Stomach (tissue), 9 donors: Measurements from ENCODE around the gene CA14. TPM values are rescaled to one million over a fixed set of nuclear protein-coding genes. Genes with fewer than 3 reads are reported as not detected.

ENCODE experiments used
- DNase-seq, 2 donors: peaks; one replicate each; pipeline versions ENCODE4 v3.0.0 to v3.0.0-alpha.2; 2013 to 2019
- H3K27ac ChIP-seq, 5 donors: fragments of 200-600 bp in 4 of 5; sonication (generic) in 4 of 5; one replicate each; pipeline ENCODE4 v1.5.1; 2013 to 2019; ENCODE audit warnings: mild to moderate bottlenecking in 1 of 5, moderate library complexity in 1 of 5
- H3K27me3 ChIP-seq, 3 donors: fragments of 200-600 bp; sonication (generic); one replicate each; pipeline ENCODE4 v1.5.1; 2017 to 2019; ENCODE audit warnings: mixed run types in 1 of 3
- H3K36me3 ChIP-seq, 4 donors: fragments of 200-600 bp; sonication (generic); 1 replicate in 3 of 4; 2 replicates in 1 of 4; pipeline ENCODE4 v1.5.1; 2016 to 2019
- H3K4me1 ChIP-seq, 4 donors: fragments of 200-600 bp; sonication (generic); one replicate each; pipeline ENCODE4 v1.5.1; 2016 to 2019
- H3K4me3 ChIP-seq, 4 donors: fragments of 200-600 bp; sonication (generic) in 3 of 4; one replicate each; pipeline ENCODE4 v1.5.1; 2016 to 2019; ENCODE audit warnings: mild to moderate bottlenecking in 1 of 4
- H3K9me3 ChIP-seq, 4 donors: fragments of 200-600 bp; sonication (generic); one replicate each; pipeline ENCODE4 v1.5.1; 2016 to 2019
- CTCF ChIP-seq, 7 experiments: fragments of 450-650 bp in 4 of 7; fragments of 200-600 bp in 3 of 7; sonication (generic) in 3 of 7; IDR thresholded peaks; one replicate each; pipeline ENCODE4 v1.5.1; 2016 to 2019; ENCODE audit warnings: antibody characterized with exemption in 7 of 7, control low read depth in 2 of 7, mild to moderate bottlenecking in 1 of 7
- EP300 ChIP-seq: sonication (generic); formaldehyde crosslinking; IDR thresholded peaks from one replicate; pipeline ENCODE4 v1.6.1; 2017; ENCODE audit warnings: antibody characterized with exemption
- POLR2A ChIP-seq, 4 donors: fragments of 450-650 bp; IDR thresholded peaks; one replicate each; pipeline ENCODE4 v1.6.1; 2016; ENCODE audit warnings: antibody characterized with exemption in 4 of 4, control low read depth in 2 of 4, mild to moderate bottlenecking in 1 of 4, moderate library complexity in 1 of 4
- POLR2AphosphoS5 ChIP-seq, 3 donors: sonication (generic); formaldehyde crosslinking; IDR thresholded peaks; one replicate each; pipeline ENCODE4 v1.6.1; 2016; ENCODE audit warnings: antibody characterized with exemption in 3 of 3
- WGBS, 5 donors: extraction: QIAGEN DNeasy Blood & Tissue Kit in 3 of 5; methylation state at CpG; one replicate each; pipeline versions ENCODE4 v1.1.5 to v1.1.7; 2013 to 2018; 5-methylcytosine and 5-hydroxymethylcytosine counted together
- intact Hi-C: fragments of 100-400 bp; cut with DNase I; formaldehyde crosslinking; loops from one replicate; pipeline ENCODE4 v1.15.1; 2023; ENCODE audit warnings: low total_unique reads
- polyA plus RNA-seq, 3 donors: library from polyadenylated mRNA; stranded (reverse); fragments of 200-250 nt; gene quantifications; one replicate each; pipeline ENCODE4 v1.2.3, GENCODE V29; 2013
- total RNA-seq, 5 donors: library from RNA; depleted of rRNA; stranded (reverse); fragments of >200 nt; gene quantifications; one replicate each; pipeline versions ENCODE4 v1.1.0 to v1.2.3, GENCODE V29; 2014 to 2016
- donor health status: healthy with polysubstance abuse.
- donor health status: Bipolar disorder and iron deficiency.
- donor health status: healthy.

Gene CA14
- total and polyA plus RNA-seq, 8 donors: 0.68 to 1.4 (median 1.1) TPM; not detected in 4

- peak overlapping the region; percentile 80 to 98 (median 95) for H3K27ac ChIP-seq
- H3K4me3 ChIP-seq: peak overlapping the region; percentile 76 to 95 (median 83)
- TF ChIP-seq POLR2AphosphoS5 (IDR thresholded peaks at IDR 0.05) (no peak), CTCF (IDR thresholded peaks at IDR 0.05) (no peak), POLR2A (IDR thresholded peaks at IDR 0.05) (no peak)
- 17 to 39% (median 26%) methylated on average over 6 of the region's 6 CpGs for WGBS, 5 donors
- H3K27me3 ChIP-seq: no peaks in the 10 kb centered on the region
- DNase-seq: no peak
- intact Hi-C loops: no loop called here
- H3K4me1 ChIP-seq: peaks cover 12 to 46% (median 25%) of the 10 kb centered on the region in 4 donors
- H3K36me3 ChIP-seq: peaks cover 22 to 37% (median 35%) of the 10 kb centered on the region in 4 donors
- H3K9me3 ChIP-seq: no peaks in the 10 kb centered on the region
These were observed 10.3 kb downstream of the CA14 start for GRCh38 chr1:150267896-150268295.

- H3K9me3 ChIP-seq: no peaks in the 10 kb centered on the region
- H3K4me3 ChIP-seq: peak overlapping the region; percentile 76 to 95 (median 83)
- peaks cover 12 to 45% (median 27%) of the 10 kb centered on the region in 4 donors for H3K4me1 ChIP-seq
- DNase-seq: peak; percentile 40 to 81
- H3K36me3 ChIP-seq: peaks cover 22 to 37% (median 35%) of the 10 kb centered on the region in 4 donors
- intact Hi-C loops: no loop called here
- H3K27ac ChIP-seq: peak overlapping the region; percentile 80 to 98 (median 95)
- WGBS, 5 donors: 0 to 1% (median 0%) methylated on average over 21 of the region's 21 CpGs
- no peaks in the 10 kb centered on the region for H3K27me3 ChIP-seq
- TF ChIP-seq POLR2AphosphoS5 (IDR thresholded peaks at IDR 0.05) (peak in 1 of 3 donors; percentile 20), EP300 (no peak)
These were observed 10.7 kb downstream of the CA14 start for GRCh38 chr1:150268340-150268704.

GRCh38 chr1:150268705-150269403 is 11.3 kb downstream of the CA14 start, which contains the start of gene APH1A:
TSS of gene APH1A (minus strand) at chr1:150269016. CDS start at chr1:150268810, 206 bp downstream.
- Histone ChIP-seq H3K36me3 (peaks cover 22 to 37% (median 35%) of the 10 kb centered on the region in 4 donors), H3K4me3 (peak within 1 kb of the TSS; percentile 76 to 95 (median 83)), H3K27me3 (no peaks in the 10 kb centered on the region), H3K4me1 (peaks cover 12 to 48% (median 27%) of the 10 kb centered on the region in 4 donors), H3K27ac (peak within 1 kb of the TSS; percentile 80 to 98 (median 95)), H3K9me3 (no peaks in the 10 kb centered on the region)
- intact Hi-C loops: no loop called here
- WGBS, 5 donors: 0 to 1% (median 0%) methylated on average over 25 to 49 of the region's 49 CpGs
- peak; percentile 96 to 99 for DNase-seq
- TF ChIP-seq EP300 (no peak), POLR2A (IDR thresholded peaks at IDR 0.05) (peak in 1 of 4 donors; percentile 3), POLR2AphosphoS5 (IDR thresholded peaks at IDR 0.05) (peak; percentile 79 to 96 (median 87))

GRCh38 chr1:150269451-150269850 is 11.9 kb downstream of the CA14 start:
- intact Hi-C loops: no loop called here
- peaks cover 21 to 31% (median 30%) of the 10 kb centered on the region in 4 donors for H3K36me3 ChIP-seq
- H3K4me3 ChIP-seq: peak overlapping the region; percentile 76 to 95 (median 83)
- peaks cover 12 to 51% (median 27%) of the 10 kb centered on the region in 4 donors for H3K4me1 ChIP-seq
- no peaks in the 10 kb centered on the region for H3K9me3 ChIP-seq
- H3K27ac ChIP-seq: peak overlapping the region; percentile 63 to 98 (median 95)
- no peaks in the 10 kb centered on the region for H3K27me3 ChIP-seq
- TF ChIP-seq POLR2A (IDR thresholded peaks at IDR 0.05): no peak
- no peak for TF ChIP-seq EP300
- TF ChIP-seq POLR2AphosphoS5 (IDR thresholded peaks at IDR 0.05): no peak
- no peak for TF ChIP-seq CTCF (IDR thresholded peaks at IDR 0.05)
- DNase-seq: no peak
- 33 to 41% (median 36%) methylated on average over 10 of the region's 10 CpGs for WGBS, 5 donors

- Histone ChIP-seq H3K27ac (peak overlapping the region in 2 of 5 donors; percentile 43 to 60), H3K27me3 (no peaks in the 10 kb centered on the region), H3K4me3 (no peak overlapping the region), H3K9me3 (no peaks in the 10 kb centered on the region), H3K36me3 (peaks cover 2 to 11% (median 10%) of the 10 kb centered on the region in 4 donors), H3K4me1 (peaks cover 12 to 51% (median 27%) of the 10 kb centered on the region in 4 donors)
- 92 to 96% (median 96%) methylated on average over 7 of the region's 7 CpGs for WGBS, 5 donors
- intact Hi-C loops: no loop called here
- no peak for DNase-seq
- TF ChIP-seq CTCF (IDR thresholded peaks at IDR 0.05): no peak
- no peak for TF ChIP-seq EP300
- TF ChIP-seq POLR2A (IDR thresholded peaks at IDR 0.05): no peak
- TF ChIP-seq POLR2AphosphoS5 (IDR thresholded peaks at IDR 0.05): no peak
These were observed 13.9 kb downstream of the CA14 start for GRCh38 chr1:150271291-150271959.
